ENCODE results near the gene BHLHA15.

DNA sequence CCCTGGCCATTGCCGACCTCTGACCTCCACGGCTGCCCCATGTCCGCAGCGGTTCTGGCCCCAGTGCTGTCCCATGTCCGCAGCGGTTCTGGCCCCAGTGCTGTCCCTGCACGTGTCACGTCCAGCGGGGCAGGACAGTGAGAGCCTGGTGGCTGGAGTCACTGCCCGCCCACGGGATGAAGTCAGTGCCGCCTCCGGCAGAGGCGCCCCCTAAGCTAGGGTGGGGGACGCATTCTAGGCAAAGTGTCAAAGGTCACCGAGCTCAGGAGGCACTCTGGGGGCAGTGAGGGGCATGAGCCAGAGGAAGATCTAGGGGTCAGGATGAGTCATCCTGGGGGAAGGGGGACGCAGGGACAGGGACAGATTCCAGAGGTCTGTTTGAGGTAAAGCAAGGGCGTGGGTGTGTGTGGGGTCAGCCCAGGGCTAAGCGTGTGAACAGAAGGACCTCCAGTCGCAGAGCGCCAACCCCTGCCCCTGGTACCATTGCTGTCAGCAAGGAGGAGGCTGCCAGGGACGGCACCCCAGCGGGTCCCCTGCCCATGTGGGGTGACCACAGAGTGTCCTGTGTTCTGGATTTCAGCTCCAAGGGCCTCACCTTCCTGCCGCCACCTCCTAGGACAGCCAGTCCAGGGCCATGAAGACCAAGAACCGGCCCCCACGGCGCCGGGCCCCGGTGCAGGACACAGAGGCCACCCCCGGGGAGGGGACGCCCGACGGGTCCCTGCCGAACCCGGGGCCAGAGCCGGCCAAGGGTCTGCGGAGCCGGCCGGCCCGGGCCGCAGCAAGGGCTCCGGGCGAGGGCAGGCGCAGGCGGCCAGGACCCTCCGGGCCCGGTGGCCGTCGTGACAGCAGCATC is 665 bp downstream of the BHLHA15 start:
- TF ChIP-seq, protein P1, sequence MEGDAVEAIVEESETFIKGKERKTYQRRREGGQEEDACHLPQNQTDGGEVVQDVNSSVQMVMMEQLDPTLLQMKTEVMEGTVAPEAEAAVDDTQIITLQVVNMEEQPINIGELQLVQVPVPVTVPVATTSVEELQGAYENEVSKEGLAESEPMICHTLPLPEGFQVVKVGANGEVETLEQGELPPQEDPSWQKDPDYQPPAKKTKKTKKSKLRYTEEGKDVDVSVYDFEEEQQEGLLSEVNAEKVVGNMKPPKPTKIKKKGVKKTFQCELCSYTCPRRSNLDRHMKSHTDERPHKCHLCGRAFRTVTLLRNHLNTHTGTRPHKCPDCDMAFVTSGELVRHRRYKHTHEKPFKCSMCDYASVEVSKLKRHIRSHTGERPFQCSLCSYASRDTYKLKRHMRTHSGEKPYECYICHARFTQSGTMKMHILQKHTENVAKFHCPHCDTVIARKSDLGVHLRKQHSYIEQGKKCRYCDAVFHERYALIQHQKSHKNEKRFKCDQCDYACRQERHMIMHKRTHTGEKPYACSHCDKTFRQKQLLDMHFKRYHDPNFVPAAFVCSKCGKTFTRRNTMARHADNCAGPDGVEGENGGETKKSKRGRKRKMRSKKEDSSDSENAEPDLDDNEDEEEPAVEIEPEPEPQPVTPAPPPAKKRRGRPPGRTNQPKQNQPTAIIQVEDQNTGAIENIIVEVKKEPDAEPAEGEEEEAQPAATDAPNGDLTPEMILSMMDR (IDR thresholded peaks at IDR 0.05; ENCODE audit: poor library complexity): no peak
- TF ChIP-seq EZH2phosphoT487 (IDR thresholded peaks at IDR 0.05; ENCODE audit: low read depth, severe bottlenecking, unreplicated experiment) (no peak), EZH2 (IDR thresholded peaks at IDR 0.05; ENCODE audit: borderline replicate concordance) (no peak)

Data from hepatocyte (in vitro differentiated cells).